NCI-H1930 (cell line): ENCODE measurements around the gene ERI3.
A peak's percentile ranks its signal among the peaks of the same experiment; 100 is the strongest.

Experiments
- DNase-seq, 2 experiments: peaks; one replicate each; lab custom pipeline; 2025; lab: John Stamatoyannopoulos, UW

Gene ERI3

GRCh38 chr1:44354840-44355581, at the start of gene ERI3:
Gene ERI3, minus strand, starts transcription at chr1:44355257. Its CDS starts 231 bp downstream, at chr1:44355026.
- DNase-seq: peak; percentile 94 to 96

GRCh38 chr1:44401256-44402228, 46.5 kb upstream of the ERI3 start:
- DNase-seq: no peak

- DNase-seq: no peak
These were observed 35.2 kb upstream of the ERI3 start for GRCh38 chr1:44390277-44390676.

- no peak for DNase-seq
These were observed 34.4 kb upstream of the ERI3 start for GRCh38 chr1:44389437-44389836.

- DNase-seq: no peak
These were observed 33.5 kb upstream of the ERI3 start for GRCh38 chr1:44388551-44388950.

GRCh38 chr1:44380666-44381177, 25.7 kb upstream of the ERI3 start:
- no peak for DNase-seq

GRCh38 chr1:44377925-44378784, 23.1 kb upstream of the ERI3 start:
- DNase-seq: no peak

GRCh38 chr1:44375547-44375946, 20.5 kb upstream of the ERI3 start:
- no peak for DNase-seq

GRCh38 chr1:44371206-44371605, 16.1 kb upstream of the ERI3 start:
- no peak for DNase-seq

GRCh38 chr1:44368471-44369151, 13.6 kb upstream of the ERI3 start:
- DNase-seq: no peak

- DNase-seq: no peak
These were observed 12.9 kb upstream of the ERI3 start for GRCh38 chr1:44367944-44368343.

- no peak for DNase-seq
These were observed 11.4 kb upstream of the ERI3 start for GRCh38 chr1:44366371-44366975.

- no peak for DNase-seq
These were observed 6.4 kb upstream of the ERI3 start for GRCh38 chr1:44361478-44361877.

GRCh38 chr1:44359234-44359935, 4.3 kb upstream of the ERI3 start:
- no peak for DNase-seq

GRCh38 chr1:44357710-44358109, 2.7 kb upstream of the ERI3 start:
- no peak for DNase-seq

GRCh38 chr1:44355582-44356305, 687 bp upstream of the ERI3 start:
- no peak for DNase-seq

GRCh38 chr1:44354268-44354839, 703 bp downstream of the ERI3 start:
- no peak for DNase-seq

- DNase-seq: no peak
These were observed 1.5 kb downstream of the ERI3 start for GRCh38 chr1:44353604-44354003.

- DNase-seq: no peak
These were observed 3.8 kb downstream of the ERI3 start for GRCh38 chr1:44351289-44351688.
